Cardiac muscle cell (in vitro differentiated cells and primary cell): ENCODE results near the gene ARHGEF19. TPM values are rescaled to one million over a fixed set of nuclear protein-coding genes. Genes with fewer than 3 reads are reported as not detected.

Source experiments
- DNase-seq, 2 donors: peaks; one replicate each; pipeline versions ENCODE4 v3.0.0 to v3.0.0-alpha.2; 2010 to 2017; ENCODE audit warnings: low read depth in 1 of 2, low spot score in 1 of 2
- H3K27ac ChIP-seq: fragments of 200-600 bp; sonication (generic); 2 replicates; pipeline ENCODE4 v1.5.1; 2016
- H3K27me3 ChIP-seq: fragments of 200-600 bp; sonication (generic); 2 replicates; pipeline ENCODE4 v1.6.0; 2016; ENCODE audit warnings: control low read depth
- H3K36me3 ChIP-seq: fragments of 200-600 bp; sonication (generic); 2 replicates; pipeline ENCODE4 v1.5.1; 2016; ENCODE audit warnings: control low read depth
- H3K4me1 ChIP-seq: fragments of 200-600 bp; sonication (generic); 2 replicates; pipeline ENCODE4 v1.8.1; 2017; ENCODE audit warnings: low read depth, mild to moderate bottlenecking, mixed run types
- H3K4me3 ChIP-seq: fragments of 200-600 bp; sonication (generic); 2 replicates; pipeline ENCODE4 v1.5.1; 2016; ENCODE audit warnings: mild to moderate bottlenecking
- H3K9me3 ChIP-seq: fragments of 200-600 bp; sonication (generic); 2 replicates; pipeline ENCODE4 v1.5.1; 2017; ENCODE audit warnings: low read depth, mild to moderate bottlenecking, control low read depth
- polyA plus RNA-seq: library from polyadenylated mRNA; unstranded; fragments of >200 nt; fragmentation: Nextera tagmentation; extraction: Ambion mirVana; gene quantifications from 2 replicates; pipeline ENCODE4 v1.2.1, GENCODE V29; 2016
- total RNA-seq: library from RNA; depleted of rRNA; stranded (reverse); fragments of >200 nt; gene quantifications from 2 replicates; pipeline ENCODE4 v1.2.3, GENCODE V29; 2016
- TF ChIP-seq, protein P1 (sequence below): IDR thresholded peaks from 2 replicates; pipeline ENCODE4 v1.5.1; 2012; ENCODE audit warnings: low read depth, mild to moderate bottlenecking, low read length

The ARHGEF19 gene
- total and polyA plus RNA-seq, 2 experiments from 2014 or later = 4.0 to 6.7 TPM

DNA sequence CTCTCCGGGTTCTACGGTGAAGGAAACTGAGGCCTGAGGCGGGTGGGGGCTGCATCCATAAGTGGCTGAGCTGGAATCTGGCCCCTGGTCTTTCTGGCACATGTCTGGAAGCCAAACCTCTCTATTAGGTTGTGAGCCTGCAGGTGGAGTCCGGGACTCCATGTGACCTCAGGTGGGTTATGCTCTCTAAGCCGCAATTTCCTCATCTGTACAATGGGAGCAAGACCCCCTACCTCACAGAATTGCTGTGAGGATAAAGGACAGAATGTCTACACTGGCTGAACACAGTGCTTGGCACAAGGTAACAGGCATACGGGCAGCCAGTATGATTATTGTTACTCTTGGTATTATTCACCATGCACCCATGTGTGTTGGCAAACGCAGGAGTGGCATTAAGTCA lies 63.3 kb downstream of the ARHGEF19 start:
- Histone ChIP-seq H3K4me3 (no peak overlapping the region), H3K4me1 (peaks cover 62% of the 10 kb centered on the region), H3K9me3 (no peaks in the 10 kb centered on the region), H3K27ac (no peak overlapping the region), H3K27me3 (no peaks in the 10 kb centered on the region), H3K36me3 (peaks cover 7% of the 10 kb centered on the region)
- TF ChIP-seq, protein P1, sequence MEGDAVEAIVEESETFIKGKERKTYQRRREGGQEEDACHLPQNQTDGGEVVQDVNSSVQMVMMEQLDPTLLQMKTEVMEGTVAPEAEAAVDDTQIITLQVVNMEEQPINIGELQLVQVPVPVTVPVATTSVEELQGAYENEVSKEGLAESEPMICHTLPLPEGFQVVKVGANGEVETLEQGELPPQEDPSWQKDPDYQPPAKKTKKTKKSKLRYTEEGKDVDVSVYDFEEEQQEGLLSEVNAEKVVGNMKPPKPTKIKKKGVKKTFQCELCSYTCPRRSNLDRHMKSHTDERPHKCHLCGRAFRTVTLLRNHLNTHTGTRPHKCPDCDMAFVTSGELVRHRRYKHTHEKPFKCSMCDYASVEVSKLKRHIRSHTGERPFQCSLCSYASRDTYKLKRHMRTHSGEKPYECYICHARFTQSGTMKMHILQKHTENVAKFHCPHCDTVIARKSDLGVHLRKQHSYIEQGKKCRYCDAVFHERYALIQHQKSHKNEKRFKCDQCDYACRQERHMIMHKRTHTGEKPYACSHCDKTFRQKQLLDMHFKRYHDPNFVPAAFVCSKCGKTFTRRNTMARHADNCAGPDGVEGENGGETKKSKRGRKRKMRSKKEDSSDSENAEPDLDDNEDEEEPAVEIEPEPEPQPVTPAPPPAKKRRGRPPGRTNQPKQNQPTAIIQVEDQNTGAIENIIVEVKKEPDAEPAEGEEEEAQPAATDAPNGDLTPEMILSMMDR = no peak
- DNase-seq = no peak

DNA sequence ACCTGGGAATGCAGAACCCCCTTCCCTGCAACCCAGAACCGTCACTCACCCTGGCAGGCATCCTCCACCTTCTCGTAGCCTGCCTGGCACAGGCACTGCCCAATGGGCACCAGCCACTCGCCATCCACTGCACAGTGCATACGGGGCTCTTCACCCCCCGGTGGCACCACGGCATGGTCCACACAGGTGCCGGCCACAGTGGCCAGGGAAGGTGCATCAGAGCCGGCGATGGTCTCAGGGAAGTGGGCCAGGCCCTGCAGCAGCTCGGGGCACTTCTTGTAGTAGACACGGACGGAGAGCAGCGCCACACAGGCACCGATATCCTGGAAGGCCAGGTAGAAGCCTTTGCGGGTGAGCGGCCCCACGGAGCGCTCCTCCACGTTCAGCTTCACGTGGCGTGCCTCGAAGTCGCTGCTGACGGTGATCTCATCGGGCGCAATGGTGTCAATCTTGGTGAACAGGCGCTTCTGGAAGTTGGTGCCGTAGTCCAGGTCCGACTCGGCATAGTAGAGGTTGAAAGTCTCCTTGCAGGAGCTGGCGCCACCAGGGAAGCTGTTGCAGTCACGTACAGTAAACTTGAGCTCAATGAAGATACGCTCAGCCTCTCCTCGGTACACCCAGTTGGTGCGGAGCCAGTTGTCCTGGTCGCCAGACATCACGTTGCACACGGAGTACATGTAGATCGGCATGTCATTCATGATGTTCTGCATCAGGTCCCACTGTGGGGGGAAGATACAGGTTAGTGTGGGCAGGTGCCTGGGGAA lies 63.9 kb downstream of the ARHGEF19 start:
- DNase-seq = no peak
- H3K4me3 ChIP-seq = no peak overlapping the region
- H3K27ac ChIP-seq = no peak overlapping the region
- no peaks in the 10 kb centered on the region for H3K9me3 ChIP-seq
- peaks cover 7% of the 10 kb centered on the region for H3K36me3 ChIP-seq
- peaks cover 60% of the 10 kb centered on the region for H3K4me1 ChIP-seq
- TF ChIP-seq, protein P1 = no peak
- H3K27me3 ChIP-seq = no peaks in the 10 kb centered on the region

Other genes with a start within 250 kb of the ARHGEF19 start
- gene ZBTB17, start 236.6 kb downstream of the ARHGEF19 start, total RNA-seq = 48.8 and 64.0 TPM in 2 replicates
- 47.1 and 61.6 TPM in 2 replicates for gene ZBTB17, start 236.6 kb downstream of the ARHGEF19 start, polyA plus RNA-seq
- gene SRARP, start 208.4 kb downstream of the ARHGEF19 start, total RNA-seq = 0.12 TPM in 1 of 2 replicates, not detected in the other
- gene SRARP, start 208.4 kb downstream of the ARHGEF19 start, polyA plus RNA-seq = not detected in 2 replicates
- 509 and 744 TPM in 2 replicates for gene HSPB7, start 194.6 kb downstream of the ARHGEF19 start, total RNA-seq
- gene HSPB7, start 194.6 kb downstream of the ARHGEF19 start, polyA plus RNA-seq = 1,782 and 2,165 TPM in 2 replicates
- gene CLCNKA, start 190.6 kb downstream of the ARHGEF19 start, total RNA-seq = 5.8 and 16.3 TPM in 2 replicates
- 12.8 and 25.5 TPM in 2 replicates for gene CLCNKA, start 190.6 kb downstream of the ARHGEF19 start, polyA plus RNA-seq
- gene CLCNKB, start 168.9 kb downstream of the ARHGEF19 start, total RNA-seq = 19.0 and 55.6 TPM in 2 replicates
- 24.8 and 84.3 TPM in 2 replicates for gene CLCNKB, start 168.9 kb downstream of the ARHGEF19 start, polyA plus RNA-seq
- gene FAM131C, start 139.0 kb downstream of the ARHGEF19 start, total RNA-seq = 6.0 and 10.9 TPM in 2 replicates
- gene FAM131C, start 139.0 kb downstream of the ARHGEF19 start, polyA plus RNA-seq = 10.4 and 21.3 TPM in 2 replicates
- gene EPHA2, start 56.6 kb downstream of the ARHGEF19 start, total RNA-seq = 21.6 and 26.2 TPM in 2 replicates
- 9.8 and 14.0 TPM in 2 replicates for gene EPHA2, start 56.6 kb downstream of the ARHGEF19 start, polyA plus RNA-seq
- gene CPLANE2, start 24.5 kb upstream of the ARHGEF19 start, total RNA-seq = 20.5 and 26.5 TPM in 2 replicates
- 7.2 and 9.1 TPM in 2 replicates for gene CPLANE2, start 24.5 kb upstream of the ARHGEF19 start, polyA plus RNA-seq
- gene FBXO42, start 139.8 kb upstream of the ARHGEF19 start, total RNA-seq = 28.6 and 34.7 TPM in 2 replicates
- gene FBXO42, start 139.8 kb upstream of the ARHGEF19 start, polyA plus RNA-seq = 37.7 and 40.8 TPM in 2 replicates
- gene SZRD1, start 154.6 kb upstream of the ARHGEF19 start, total RNA-seq = 75.9 and 81.7 TPM in 2 replicates
- 53.1 and 58.5 TPM in 2 replicates for gene SZRD1, start 154.6 kb upstream of the ARHGEF19 start, polyA plus RNA-seq
- gene SPATA21, start 224.8 kb upstream of the ARHGEF19 start, total RNA-seq = 0.18 TPM in 1 of 2 replicates, not detected in the other
- gene SPATA21, start 224.8 kb upstream of the ARHGEF19 start, polyA plus RNA-seq = not detected in 2 replicates
- 34.4 and 41.0 TPM in 2 replicates for gene NECAP2, start 228.1 kb upstream of the ARHGEF19 start, total RNA-seq
- gene NECAP2, start 228.1 kb upstream of the ARHGEF19 start, polyA plus RNA-seq = 38.4 and 42.6 TPM in 2 replicates